Activated CD8-positive, alpha-beta memory T cell treated with anti-CD3 and anti-CD28 coated beads for 48 hours (primary cell): ENCODE measurements around the gene ZNF764.
"Not testable (repeated sequence)": the region's sequence is repeated elsewhere in the genome, so short reads cannot be mapped to it uniquely, and the experiment has no call there.

Experiments used
- DNase-seq, 3 experiments: peaks; one replicate each; pipeline ENCODE4 v3.0.0-alpha.2; 2020; ENCODE audit warnings: low read depth in 2 of 3, low spot score in 2 of 3

Gene ZNF764

GRCh38 chr16:30528799-30529457, 29.2 kb downstream of the ZNF764 start:
- no peak for DNase-seq

DNA sequence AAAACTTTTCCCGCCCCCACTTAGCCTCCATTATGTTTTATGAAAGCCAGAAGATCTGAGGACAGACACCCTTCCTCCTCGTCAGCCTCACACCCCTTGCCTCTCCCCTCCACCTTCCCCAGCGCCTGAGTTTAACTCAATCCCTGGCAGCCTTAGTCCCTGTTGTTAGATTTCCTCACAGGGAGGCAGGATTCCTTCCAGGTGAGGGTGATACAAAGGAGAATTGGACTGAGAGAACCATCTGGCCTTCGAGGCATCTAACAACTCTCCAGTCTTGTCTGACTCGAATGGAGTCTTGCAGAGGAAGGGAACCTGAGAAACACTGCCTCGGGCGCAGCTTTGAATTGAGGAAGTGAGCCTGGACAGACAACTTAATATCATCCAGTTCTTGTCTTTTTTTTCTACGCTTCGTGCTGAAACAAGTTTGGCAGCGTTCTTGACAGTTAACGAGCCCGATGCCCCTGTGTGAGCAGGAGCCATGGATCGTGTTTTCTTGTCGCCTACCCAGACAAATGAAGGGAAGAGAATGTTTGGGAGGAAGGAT, 30.5 kb downstream of the ZNF764 start:
- no peak for DNase-seq

DNA sequence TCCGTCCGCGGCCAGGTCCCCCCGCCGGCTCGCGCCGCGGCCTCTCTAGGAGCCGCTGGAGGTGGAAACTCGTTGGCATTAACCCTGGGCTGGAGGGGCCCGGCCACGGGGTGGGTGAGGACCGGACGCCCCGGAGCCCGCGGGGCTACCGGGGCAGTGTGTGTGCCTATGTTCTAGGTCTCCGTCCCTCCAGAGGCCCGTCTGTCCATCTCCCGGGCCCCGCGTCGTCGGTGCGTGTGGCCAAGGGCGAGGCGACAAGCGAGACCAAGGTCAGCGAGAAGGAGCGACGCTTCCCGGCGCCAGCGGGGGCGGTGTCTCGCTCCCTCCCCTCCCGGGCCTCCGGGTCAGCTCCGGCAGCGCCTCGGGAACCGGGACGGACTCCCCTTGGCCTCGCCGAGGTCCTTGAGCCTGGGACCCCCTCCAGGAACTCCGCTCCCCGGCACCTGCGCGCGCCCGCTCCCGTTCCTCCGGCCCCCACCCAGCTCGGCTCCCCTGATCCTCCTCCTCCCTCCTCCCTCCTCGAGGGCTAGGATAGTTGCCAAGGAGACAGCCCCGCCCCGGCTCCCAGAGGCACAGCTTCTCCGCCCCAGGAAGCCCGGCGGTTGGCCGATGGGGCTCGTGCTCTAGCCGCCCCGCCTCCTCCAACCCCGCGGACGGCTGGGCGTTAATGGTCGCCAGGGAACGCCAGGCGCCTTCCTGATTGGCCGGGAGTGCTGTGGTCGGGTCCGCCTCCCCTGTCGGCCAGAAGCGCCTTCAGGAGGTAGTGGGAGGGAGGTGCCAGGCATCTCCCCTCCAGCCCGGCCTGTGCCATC, 31.1 kb downstream of the ZNF764 start:
- DNase-seq: peak; percentile 74 to 95 (median 87)

GRCh38 chr16:30526137-30526822, 31.9 kb downstream of the ZNF764 start, which contains the start of gene ZNF768:
ZNF768 (minus strand) TSS chr16:30526566; CDS start chr16:30526413, 153 bp downstream.
- DNase-seq: no peak

- no peak for DNase-seq
Observed at GRCh38 chr16:30525844-30526136, 32.4 kb downstream of the ZNF764 start.

- no peak for DNase-seq
Observed at GRCh38 chr16:30524575-30525568, 33.3 kb downstream of the ZNF764 start.

DNA sequence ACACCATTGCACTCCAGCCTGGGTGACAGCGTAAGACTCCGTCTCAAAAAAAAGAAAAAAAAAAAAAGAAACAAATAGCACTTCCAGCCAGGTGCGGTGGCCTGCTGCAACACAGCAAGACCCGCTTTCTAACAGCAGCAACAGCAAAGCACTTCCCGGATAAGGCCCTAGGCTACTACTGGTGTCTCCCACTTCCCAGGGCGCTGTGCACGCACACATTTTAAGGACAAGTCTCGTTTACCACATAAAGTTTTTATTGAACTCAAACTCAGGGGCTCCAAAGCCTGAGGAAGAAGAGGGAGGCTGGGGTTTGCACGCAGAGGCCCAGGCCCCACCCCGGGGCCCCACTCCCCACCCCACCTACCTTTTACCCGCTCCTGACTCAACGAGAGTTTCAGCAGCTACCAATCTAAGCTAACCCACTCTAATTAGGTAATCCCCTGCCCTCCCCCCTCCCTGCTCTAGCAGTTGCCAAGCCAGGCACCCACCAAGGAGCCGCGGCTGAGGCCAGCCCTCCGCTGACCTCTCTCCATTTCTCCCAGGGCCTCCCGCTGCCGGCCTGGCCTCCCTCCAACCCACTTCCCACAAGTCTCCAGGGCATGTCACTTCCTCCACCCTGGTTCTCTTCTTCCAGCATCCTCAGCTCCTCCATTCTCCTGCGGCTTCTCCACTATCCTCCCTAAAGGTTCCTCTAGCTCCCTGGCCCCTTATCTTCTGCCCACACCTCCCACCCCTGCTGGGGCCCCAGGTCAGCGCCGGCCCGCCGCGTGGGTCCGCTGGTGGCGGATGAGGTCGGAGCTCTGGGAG, 34.2 kb downstream of the ZNF764 start:
- DNase-seq: no peak

GRCh38 chr16:30522702-30523463, 35.3 kb downstream of the ZNF764 start:
- DNase-seq: not testable (repeated sequence)

- no peak for DNase-seq
Observed at GRCh38 chr16:30521873-30522641, 36.1 kb downstream of the ZNF764 start.

DNA sequence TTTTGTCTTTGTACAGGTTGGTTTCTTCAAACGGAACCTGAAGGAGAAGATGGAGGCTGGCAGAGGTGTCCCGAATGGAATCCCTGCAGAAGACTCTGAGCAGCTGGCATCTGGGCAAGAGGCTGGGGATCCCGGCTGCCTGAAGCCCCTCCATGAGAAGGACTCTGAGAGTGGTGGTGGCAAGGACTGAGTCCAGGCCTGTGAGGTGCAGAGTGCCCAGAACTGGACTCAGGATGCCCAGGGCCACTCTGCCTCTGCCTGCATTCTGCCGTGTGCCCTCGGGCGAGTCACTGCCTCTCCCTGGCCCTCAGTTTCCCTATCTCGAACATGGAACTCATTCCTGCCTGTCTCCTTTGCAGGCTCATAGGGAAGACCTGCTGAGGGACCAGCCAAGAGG, 36.7 kb downstream of the ZNF764 start:
- DNase-seq: no peak

GRCh38 chr16:30519120-30520049, 38.8 kb downstream of the ZNF764 start:
- DNase-seq: no peak

DNA sequence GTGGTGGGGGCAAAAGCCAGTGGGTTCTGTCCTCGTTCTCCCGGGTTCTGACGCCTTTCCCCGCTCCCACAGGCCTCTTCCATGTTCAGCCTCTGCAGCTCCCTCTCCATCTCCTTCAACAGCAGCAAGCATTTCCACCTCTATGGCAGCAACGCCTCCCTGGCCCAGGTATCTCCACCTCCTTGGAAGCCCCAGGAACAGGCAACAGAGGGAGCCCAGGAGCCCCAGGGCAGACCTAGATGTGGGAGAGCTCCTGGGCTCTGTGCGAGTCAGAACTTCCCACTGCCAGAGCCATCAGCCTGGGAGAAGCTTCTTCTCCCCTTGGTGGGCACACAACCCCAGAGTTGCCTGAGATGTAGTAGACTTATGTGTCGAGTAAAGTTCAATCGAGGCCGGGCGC, 39.6 kb downstream of the ZNF764 start:
- DNase-seq: no peak

DNA sequence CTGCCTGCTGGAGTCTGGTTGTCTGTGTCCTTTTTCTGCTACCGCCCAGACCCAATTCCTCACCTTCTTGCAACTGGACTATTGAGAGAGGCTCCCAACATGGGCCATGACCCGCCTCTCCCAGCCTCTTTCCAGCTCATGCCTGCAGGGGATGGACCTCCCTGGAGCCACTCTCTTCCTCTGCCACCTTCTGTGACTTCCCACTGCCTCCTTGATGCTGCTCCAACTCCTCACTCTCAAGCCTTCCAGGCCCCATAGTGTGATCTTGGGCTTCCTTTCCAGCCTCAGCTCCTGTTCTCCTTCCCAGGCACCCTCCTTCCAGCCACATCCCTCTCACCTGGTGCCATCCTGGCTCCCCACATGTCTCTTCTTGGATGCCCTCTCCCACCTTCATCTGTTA, 42.9 kb downstream of the ZNF764 start:
- DNase-seq: no peak

GRCh38 chr16:30511509-30511908, 46.7 kb downstream of the ZNF764 start:
- DNase-seq: no peak

GRCh38 chr16:30510376-30510938, 47.7 kb downstream of the ZNF764 start:
- DNase-seq: no peak

DNA sequence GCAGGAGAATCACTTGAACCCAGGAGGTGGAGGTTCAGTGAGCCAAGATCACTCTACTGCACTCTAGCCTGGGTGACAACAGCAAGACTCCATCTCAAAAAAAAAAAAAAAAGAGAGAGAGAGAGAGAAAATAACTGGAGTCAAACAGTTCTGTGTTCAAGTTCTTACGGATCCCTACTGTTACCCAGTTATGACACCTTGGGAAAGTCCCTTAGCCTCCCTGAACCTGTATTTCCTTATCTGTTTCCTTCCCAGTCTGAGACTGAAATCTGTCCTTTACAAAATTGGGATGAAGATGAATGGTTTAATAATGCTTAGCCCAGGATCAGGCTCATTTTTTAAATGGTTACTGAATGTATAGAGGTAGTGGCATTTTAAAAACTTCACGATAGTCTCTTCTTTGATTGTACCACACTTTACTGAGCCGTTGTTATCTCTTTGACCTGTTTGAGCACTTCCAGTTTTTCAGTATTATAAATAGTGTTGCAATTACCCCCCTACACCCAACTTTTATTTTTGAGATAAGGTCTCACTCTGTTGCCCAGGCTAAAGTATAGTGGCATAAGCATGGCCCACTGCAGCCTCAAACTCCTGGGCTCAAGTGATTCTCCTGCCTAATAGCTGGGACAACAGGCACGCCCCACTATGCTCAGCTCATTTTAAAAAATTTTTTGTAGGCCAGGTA, 49.0 kb downstream of the ZNF764 start:
- DNase-seq: no peak
